Neural progenitor cell (in vitro differentiated cells): ENCODE results near the gene DLG2. TPM values are rescaled to one million over a fixed set of nuclear protein-coding genes. Genes with fewer than 3 reads are reported as not detected.

ENCODE experiments used
- DNase-seq: peaks from one replicate; pipeline ENCODE4 v3.0.0-alpha.2; 2016; ENCODE audit warnings: low spot score
- H2AFZ ChIP-seq: fragments of 200-600 bp; sonication (generic); replicated peaks from 2 replicates; pipeline ENCODE4 v1.6.1; 2016; ENCODE audit warnings: antibody characterized with exemption
- H3F3A ChIP-seq: fragments of 200-600 bp; sonication (generic); 2 replicates; pipeline ENCODE4 v1.6.1; 2016; ENCODE audit warnings: antibody characterized with exemption, low read depth
- H3K27ac ChIP-seq: fragments of 200-600 bp; sonication (generic); 2 replicates; pipeline ENCODE4 v1.5.1; 2016; ENCODE audit warnings: mild to moderate bottlenecking
- H3K27me3 ChIP-seq: fragments of 200-600 bp; sonication (generic); 2 replicates; pipeline ENCODE4 v1.6.1; 2016; ENCODE audit warnings: mild to moderate bottlenecking, moderate library complexity
- H3K36me3 ChIP-seq: fragments of 200-600 bp; sonication (generic); 2 replicates; pipeline ENCODE4 v1.5.1; 2016
- H3K4me1 ChIP-seq: fragments of 200-600 bp; sonication (generic); 2 replicates; pipeline ENCODE4 v1.6.1; 2016; ENCODE audit warnings: mixed run types
- H3K4me2 ChIP-seq: fragments of 200-600 bp; sonication (generic); 2 replicates; pipeline ENCODE4 v1.6.1; 2016
- H3K4me3 ChIP-seq: fragments of 200-600 bp; sonication (generic); 2 replicates; pipeline ENCODE4 v1.5.1; 2016
- H3K79me2 ChIP-seq: fragments of 200-600 bp; sonication (generic); 2 replicates; pipeline ENCODE4 v1.6.1; 2016; ENCODE audit warnings: low read depth
- H3K9ac ChIP-seq: fragments of 200-600 bp; sonication (generic); 2 replicates; pipeline ENCODE4 v1.6.1; 2016
- H3K9me3 ChIP-seq: fragments of 200-600 bp; sonication (generic); 2 replicates; pipeline ENCODE4 v1.5.1; 2016; ENCODE audit warnings: low read depth
- H4K20me1 ChIP-seq: fragments of 200-600 bp; sonication (generic); 2 replicates; pipeline ENCODE4 v1.6.1; 2016; ENCODE audit warnings: low read depth
- H3K27ac Mint-ChIP-seq: 3 replicates; pipeline ENCODE4 v1.8.0; 2021; ENCODE audit warnings: mixed read lengths
- H3K27me3 Mint-ChIP-seq: 2 replicates; pipeline ENCODE4 v1.8.0; 2022; ENCODE audit warnings: low read depth, mild to moderate bottlenecking, inconsistent platforms, moderate library complexity, mixed read lengths; ENCODE audit not compliant: insufficient read depth
- H3K36me3 Mint-ChIP-seq: 3 replicates; pipeline ENCODE4 v1.8.0; 2021; ENCODE audit warnings: mixed read lengths
- H3K4me1 Mint-ChIP-seq: 3 replicates; pipeline ENCODE4 v1.8.0; 2021; ENCODE audit warnings: mixed read lengths
- H3K4me3 Mint-ChIP-seq: 3 replicates; pipeline ENCODE4 v1.8.0; 2021; ENCODE audit warnings: mild to moderate bottlenecking, moderate library complexity, mixed read lengths
- H3K9me3 Mint-ChIP-seq: 3 replicates; pipeline ENCODE4 v1.8.0; 2020; ENCODE audit warnings: mixed read lengths
- EZH2 ChIP-seq: fragments of 200-600 bp; sonication (generic); IDR thresholded peaks from 2 replicates; pipeline ENCODE4 v1.6.1; 2017; ENCODE audit warnings: antibody characterized with exemption, mild to moderate bottlenecking, moderate library complexity
- EZH2phosphoT487 ChIP-seq: fragments of 200-600 bp; sonication (generic); IDR thresholded peaks from 2 replicates; pipeline ENCODE4 v1.6.1; 2017; ENCODE audit warnings: antibody characterized with exemption
- total RNA-seq: library from RNA; depleted of rRNA; stranded (reverse); fragments of >200 nt; gene quantifications from 2 replicates; pipeline ENCODE4 v1.2.3, GENCODE V29; 2015; ENCODE audit warnings: low replicate concordance
- TF ChIP-seq, protein P1 (sequence below): fragments of 200-600 bp; sonication (generic); IDR thresholded peaks from 2 replicates; pipeline ENCODE4 v1.5.1; 2017; ENCODE audit warnings: antibody characterized with exemption, mild to moderate bottlenecking

Gene DLG2
- total RNA-seq, 1 donor from 2014 or later: 7.5 TPM

DNA sequence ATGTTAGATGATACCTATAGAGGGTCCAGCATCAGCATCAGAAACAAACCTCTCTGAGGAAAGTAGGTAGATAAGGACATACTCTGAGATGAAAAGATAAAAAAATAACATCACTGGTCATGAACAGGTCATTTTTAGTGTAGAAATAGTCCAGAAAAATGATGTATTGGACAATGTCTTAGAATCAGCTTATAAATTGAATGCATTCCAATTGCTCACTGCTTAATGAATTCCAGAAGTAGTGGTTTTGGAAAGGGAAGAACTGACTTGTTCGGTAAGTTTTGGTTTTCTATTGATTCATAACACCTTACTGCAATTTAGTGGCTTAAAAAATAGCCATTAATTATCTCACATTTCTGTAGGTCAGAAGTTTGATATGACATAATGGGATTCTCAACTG, 1411.5 kb downstream of the DLG2 start:
- Histone ChIP-seq H3K36me3 (no peaks in the 10 kb centered on the region), H3K4me1 (no peaks in the 10 kb centered on the region), H3K79me2 (no peaks in the 10 kb centered on the region), H3K27me3 (no peaks in the 10 kb centered on the region), H4K20me1 (no peaks in the 10 kb centered on the region), H3K9me3 (no peaks in the 10 kb centered on the region), H3K27ac (no peak overlapping the region), H2AFZ (no peak overlapping the region), H3K9ac (no peak overlapping the region), H3K4me2 (no peak overlapping the region), H3F3A (no peaks in the 10 kb centered on the region), H3K4me3 (no peak overlapping the region)
- Mint-ChIP-seq H3K9me3 (no peaks in the 10 kb centered on the region), H3K4me3 (no peak overlapping the region), H3K36me3 (no peaks in the 10 kb centered on the region), H3K27ac (no peak overlapping the region), H3K27me3 (no peaks in the 10 kb centered on the region), H3K4me1 (no peaks in the 10 kb centered on the region)
- TF ChIP-seq, protein P1, sequence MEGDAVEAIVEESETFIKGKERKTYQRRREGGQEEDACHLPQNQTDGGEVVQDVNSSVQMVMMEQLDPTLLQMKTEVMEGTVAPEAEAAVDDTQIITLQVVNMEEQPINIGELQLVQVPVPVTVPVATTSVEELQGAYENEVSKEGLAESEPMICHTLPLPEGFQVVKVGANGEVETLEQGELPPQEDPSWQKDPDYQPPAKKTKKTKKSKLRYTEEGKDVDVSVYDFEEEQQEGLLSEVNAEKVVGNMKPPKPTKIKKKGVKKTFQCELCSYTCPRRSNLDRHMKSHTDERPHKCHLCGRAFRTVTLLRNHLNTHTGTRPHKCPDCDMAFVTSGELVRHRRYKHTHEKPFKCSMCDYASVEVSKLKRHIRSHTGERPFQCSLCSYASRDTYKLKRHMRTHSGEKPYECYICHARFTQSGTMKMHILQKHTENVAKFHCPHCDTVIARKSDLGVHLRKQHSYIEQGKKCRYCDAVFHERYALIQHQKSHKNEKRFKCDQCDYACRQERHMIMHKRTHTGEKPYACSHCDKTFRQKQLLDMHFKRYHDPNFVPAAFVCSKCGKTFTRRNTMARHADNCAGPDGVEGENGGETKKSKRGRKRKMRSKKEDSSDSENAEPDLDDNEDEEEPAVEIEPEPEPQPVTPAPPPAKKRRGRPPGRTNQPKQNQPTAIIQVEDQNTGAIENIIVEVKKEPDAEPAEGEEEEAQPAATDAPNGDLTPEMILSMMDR: no peak
- TF ChIP-seq EZH2phosphoT487 (no peak), EZH2 (no peak)
- DNase-seq: no peak

DNA sequence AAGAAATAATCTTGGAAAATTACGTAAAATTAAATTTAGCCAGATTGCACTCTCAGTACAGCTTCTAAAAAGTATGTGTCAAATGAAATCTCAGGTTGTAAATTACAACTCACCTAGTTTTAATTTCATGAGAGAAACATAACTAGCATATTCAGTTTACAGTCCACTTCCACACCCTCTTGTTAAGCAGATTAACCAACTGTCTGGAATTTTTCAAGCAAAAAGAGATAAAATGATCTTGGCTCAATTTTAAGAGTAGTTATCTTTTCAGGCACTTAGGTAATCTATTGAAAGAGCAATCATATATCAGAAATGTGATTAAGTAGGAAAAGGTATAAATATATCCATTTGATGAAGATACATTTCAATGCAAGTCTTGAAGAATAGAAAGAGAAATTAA, 1412.6 kb downstream of the DLG2 start:
- Histone ChIP-seq H3F3A (no peaks in the 10 kb centered on the region), H4K20me1 (no peaks in the 10 kb centered on the region), H2AFZ (no peak overlapping the region), H3K9me3 (no peaks in the 10 kb centered on the region), H3K36me3 (no peaks in the 10 kb centered on the region), H3K27ac (no peak overlapping the region), H3K79me2 (no peaks in the 10 kb centered on the region), H3K4me3 (no peak overlapping the region), H3K4me1 (no peaks in the 10 kb centered on the region), H3K27me3 (no peaks in the 10 kb centered on the region), H3K4me2 (no peak overlapping the region), H3K9ac (no peak overlapping the region)
- no peaks in the 10 kb centered on the region for H3K36me3 Mint-ChIP-seq
- no peaks in the 10 kb centered on the region for H3K9me3 Mint-ChIP-seq
- DNase-seq: no peak
- H3K27me3 Mint-ChIP-seq: no peaks in the 10 kb centered on the region
- H3K27ac Mint-ChIP-seq: no peak overlapping the region
- H3K4me1 Mint-ChIP-seq: no peaks in the 10 kb centered on the region
- H3K4me3 Mint-ChIP-seq: no peak overlapping the region
- TF ChIP-seq EZH2: no peak
- TF ChIP-seq, protein P1: no peak
- no peak for TF ChIP-seq EZH2phosphoT487

DNA sequence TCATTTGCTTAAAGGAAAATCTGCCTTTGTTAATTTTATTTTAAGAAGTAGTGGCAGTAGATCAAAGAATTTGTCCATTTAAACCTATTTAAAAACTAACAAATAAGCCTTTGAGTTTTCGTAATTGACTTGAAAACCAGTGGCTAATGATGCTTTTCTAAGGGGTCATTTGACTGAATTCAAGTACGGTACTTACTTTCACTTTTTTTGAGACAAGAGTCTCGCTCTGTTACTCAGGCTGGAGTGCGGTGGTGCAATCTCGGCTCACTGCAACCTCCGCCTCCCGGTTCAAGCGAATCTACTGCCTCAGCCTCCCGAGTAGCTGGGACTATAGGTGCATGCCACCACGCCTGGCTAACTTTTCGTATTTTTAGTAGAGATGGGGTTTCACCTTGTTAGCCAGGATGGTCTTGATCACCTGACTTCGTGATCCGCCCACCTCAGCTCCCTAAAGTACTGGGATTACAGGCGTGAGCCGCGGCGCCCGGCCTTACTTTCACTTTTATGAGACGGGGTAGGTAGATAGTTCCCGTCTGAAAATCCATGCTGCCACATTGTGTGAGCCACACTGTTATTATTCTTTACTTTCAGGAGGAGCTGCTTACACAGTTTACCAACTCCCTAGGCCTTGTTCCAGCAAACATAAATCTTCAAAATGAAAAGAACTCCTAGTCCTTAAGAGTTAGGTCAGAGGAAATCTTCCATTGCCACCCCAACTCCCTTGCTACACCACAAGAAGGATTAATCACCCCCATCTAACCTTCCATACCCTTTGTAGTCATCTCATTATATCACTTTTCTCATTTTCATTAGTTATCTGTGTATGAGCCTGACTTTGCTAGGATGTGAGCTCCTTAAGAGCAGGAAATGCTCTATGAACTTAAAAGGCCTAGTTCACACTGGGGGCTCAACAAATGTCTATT, 1414.4 kb downstream of the DLG2 start:
- no peaks in the 10 kb centered on the region for H3K9me3 Mint-ChIP-seq
- no peaks in the 10 kb centered on the region for H3K36me3 Mint-ChIP-seq
- TF ChIP-seq EZH2phosphoT487 (no peak), EZH2 (no peak)
- TF ChIP-seq, protein P1: no peak
- Histone ChIP-seq H3K27ac (no peak overlapping the region), H3K79me2 (no peaks in the 10 kb centered on the region), H3K9me3 (no peaks in the 10 kb centered on the region), H2AFZ (no peak overlapping the region), H3K4me2 (no peak overlapping the region), H4K20me1 (no peaks in the 10 kb centered on the region), H3K9ac (no peak overlapping the region), H3K4me1 (no peaks in the 10 kb centered on the region), H3K36me3 (no peaks in the 10 kb centered on the region), H3F3A (no peaks in the 10 kb centered on the region), H3K27me3 (no peaks in the 10 kb centered on the region), H3K4me3 (no peak overlapping the region)
- no peaks in the 10 kb centered on the region for H3K4me1 Mint-ChIP-seq
- H3K27ac Mint-ChIP-seq: no peak overlapping the region
- no peaks in the 10 kb centered on the region for H3K27me3 Mint-ChIP-seq
- DNase-seq: no peak
- H3K4me3 Mint-ChIP-seq: no peak overlapping the region
